Hair follicular keratinocyte (primary cell): ENCODE data around the gene ZNF839. TPM values are rescaled to one million over a fixed set of nuclear protein-coding genes. Genes with fewer than 3 reads are reported as not detected.

Experiments
- total RNA-seq: library from RNA; depleted of rRNA; stranded (reverse); fragments of >200 nt; gene quantifications from 2 replicates; pipeline ENCODE4 v1.2.3, GENCODE V29; 2015

The ZNF839 gene
- 6.8 and 7.7 TPM in 2 replicates for total RNA-seq

GRCh38 chr14:102319351-102320032 is at the start of gene ZNF839:
ZNF839 (plus strand) TSS chr14:102319746; CDS start chr14:102319766, 20 bp downstream.

GRCh38 chr14:102304611-102305506 is 14.7 kb upstream of the ZNF839 start, which contains the start of gene MOK:
MOK (minus strand) TSS chr14:102305164; CDS start chr14:102304968, 196 bp downstream.

GRCh38 chr14:102362545-102363181 is 43.1 kb downstream of the ZNF839 start, which contains the start of the genes CINP and TECPR2:
CINP (minus strand) TSS chr14:102362890; CDS start chr14:102362851, 39 bp downstream.
TECPR2 (plus strand) TSS chr14:102362941; CDS start chr14:102376722, 13,781 bp downstream.

Other genes with a start within 250 kb of the ZNF839 start
- 328 and 859 TPM in 2 replicates for gene HSP90AA1, start 232.7 kb upstream of the ZNF839 start, total RNA-seq
- 12.3 and 16.9 TPM in 2 replicates for gene WDR20, start 179.8 kb upstream of the ZNF839 start, total RNA-seq
- 20.8 and 34.4 TPM in 2 replicates for gene MOK, start 14.6 kb upstream of the ZNF839 start, total RNA-seq
- 56.2 and 65.4 TPM in 2 replicates for gene CINP, start 43.1 kb downstream of the ZNF839 start, total RNA-seq
- gene TECPR2, start 43.2 kb downstream of the ZNF839 start, total RNA-seq: 4.3 and 8.1 TPM in 2 replicates
- gene ANKRD9, start 190.0 kb downstream of the ZNF839 start, total RNA-seq: 67.8 and 78.7 TPM in 2 replicates